ENCODE results near the gene FRMD5.

- TF ChIP-seq CTCF (IDR thresholded peaks at IDR 0.05) (no peak), POLR2A (IDR thresholded peaks at IDR 0.05) (no peak)
Measured at GRCh38 chr15:43913941-43914340, 281.1 kb downstream of the FRMD5 start.
